ENCODE data around the gene CPNE8.

Gene CPNE8
- 16.5 to 133 (median 37.9) reads per million in 18 experiments for total RNA-seq

- peak; percentile 63 to 70 for DNase-seq
These were observed at the start of gene CPNE8 for GRCh38 chr12:38905480-38906351. Gene CPNE8 (minus strand): TSS chr12:38905591. CDS start chr12:38905534, 57 bp downstream.

- no peak for DNase-seq
These were observed 49.0 kb upstream of the CPNE8 start for GRCh38 chr12:38954238-38954873.

GRCh38 chr12:38949363-38949762, 44.0 kb upstream of the CPNE8 start:
- DNase-seq, result no peak

DNA sequence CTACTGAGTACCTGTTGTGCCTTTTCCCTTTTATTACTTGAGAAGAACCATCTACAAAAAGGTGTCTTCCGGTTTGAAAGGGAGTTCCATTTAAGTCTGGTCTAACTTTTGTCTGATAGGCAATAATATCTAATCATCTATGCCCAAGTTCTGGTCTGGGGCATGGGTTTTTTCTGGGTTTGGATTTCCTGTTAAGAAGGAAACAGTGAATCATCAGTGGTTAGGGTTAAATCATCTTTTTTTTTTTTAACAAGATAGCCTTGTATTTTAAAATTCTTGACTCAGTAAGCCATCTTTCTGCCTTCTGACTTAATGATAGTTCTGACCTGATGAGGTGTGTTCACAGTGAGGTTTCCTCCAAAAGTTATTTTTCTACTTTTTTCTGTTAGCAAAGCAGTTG, 29.3 kb upstream of the CPNE8 start:
- DNase-seq, result no peak

GRCh38 chr12:38934078-38934584, 28.7 kb upstream of the CPNE8 start:
- no peak for DNase-seq

DNA sequence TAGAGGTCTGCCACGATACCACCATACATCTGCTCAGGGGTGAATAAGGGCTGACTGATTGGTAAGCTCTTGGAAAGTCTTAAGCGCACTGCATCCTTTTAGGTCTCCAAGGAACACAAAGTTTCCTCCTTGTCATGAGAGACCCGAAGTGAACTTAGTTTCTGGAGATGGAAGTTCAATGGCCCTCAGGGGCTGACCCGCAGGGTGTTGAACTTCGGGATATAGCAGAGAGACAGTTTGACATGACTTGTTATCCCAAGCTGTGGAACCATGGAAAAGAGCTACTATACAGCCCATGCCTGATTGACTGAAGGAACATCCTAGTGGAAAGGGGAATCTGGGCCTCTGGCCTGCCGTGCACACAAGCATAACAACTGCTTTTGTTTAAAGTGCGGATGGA, 26.9 kb upstream of the CPNE8 start:
- DNase-seq, result no peak

GRCh38 chr12:38931461-38931860, 26.1 kb upstream of the CPNE8 start:
- DNase-seq, result no peak

DNA sequence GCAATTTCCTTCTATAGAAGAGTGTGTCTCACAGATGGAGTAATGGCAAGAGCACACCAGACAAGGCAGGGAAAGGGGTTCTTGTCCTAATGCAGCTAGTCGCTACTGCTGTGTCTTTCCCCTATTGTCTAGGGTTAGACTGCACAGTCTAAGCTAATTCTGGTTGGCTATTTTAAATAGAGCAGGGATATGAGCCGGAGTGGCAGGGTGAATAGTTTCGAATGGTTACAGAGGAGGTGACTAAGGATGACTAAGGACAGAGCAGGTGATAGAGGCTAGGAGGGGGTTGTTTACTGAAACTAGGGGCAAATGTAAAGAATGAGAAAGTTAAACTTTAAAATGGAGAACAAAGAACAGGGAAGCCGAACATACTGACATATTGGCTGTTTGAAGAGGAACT, 25.6 kb upstream of the CPNE8 start:
- DNase-seq, result no peak

DNA sequence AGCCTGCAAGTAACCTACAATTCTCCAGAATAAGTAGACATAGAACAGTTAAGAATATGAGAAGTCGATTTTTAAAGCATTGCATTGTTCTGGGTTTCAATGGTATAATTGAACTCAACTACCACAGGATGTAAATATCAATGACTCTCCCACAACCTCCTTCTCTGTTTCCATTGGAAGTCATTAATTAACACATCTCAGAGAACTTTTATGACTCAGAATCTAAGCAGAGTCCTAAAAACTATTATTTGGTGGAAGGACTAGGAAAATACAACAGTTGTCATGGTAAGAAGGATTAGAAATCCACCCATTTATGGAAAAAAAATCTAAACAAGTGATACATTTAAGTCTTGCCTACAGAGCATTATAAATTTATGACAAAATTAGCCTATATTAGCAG, 21.1 kb upstream of the CPNE8 start:
- DNase-seq, result no peak

DNA sequence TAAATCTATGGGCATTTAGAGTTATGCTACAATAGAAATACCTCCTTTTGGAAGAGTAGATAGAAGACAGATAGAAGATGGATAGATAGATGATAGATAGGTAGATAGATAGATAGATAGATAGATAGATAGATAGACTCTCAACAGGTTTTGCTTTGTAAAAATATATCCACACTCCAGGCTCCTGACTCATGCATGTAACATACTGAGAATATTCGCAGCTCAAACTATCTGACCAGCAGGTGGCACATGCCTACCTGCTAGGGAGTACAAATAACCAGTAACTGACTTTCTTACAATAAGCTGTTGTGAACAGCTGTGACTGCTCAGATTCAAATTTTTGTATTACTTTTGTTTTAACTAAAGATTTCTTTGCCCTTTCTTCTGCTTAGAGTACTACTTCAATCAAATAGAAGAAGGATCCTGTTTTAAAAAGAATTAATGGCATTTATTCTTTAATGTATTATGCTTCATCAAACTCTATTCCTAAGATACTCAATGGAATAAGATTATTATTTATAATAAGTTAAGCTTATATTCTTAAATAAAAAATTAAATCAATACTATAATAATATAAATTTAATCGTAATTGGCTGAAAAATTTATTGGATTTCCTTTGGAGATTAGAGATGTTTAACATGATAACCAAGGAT, 15.8 kb upstream of the CPNE8 start:
- peak; percentile 70 to 78 for DNase-seq

DNA sequence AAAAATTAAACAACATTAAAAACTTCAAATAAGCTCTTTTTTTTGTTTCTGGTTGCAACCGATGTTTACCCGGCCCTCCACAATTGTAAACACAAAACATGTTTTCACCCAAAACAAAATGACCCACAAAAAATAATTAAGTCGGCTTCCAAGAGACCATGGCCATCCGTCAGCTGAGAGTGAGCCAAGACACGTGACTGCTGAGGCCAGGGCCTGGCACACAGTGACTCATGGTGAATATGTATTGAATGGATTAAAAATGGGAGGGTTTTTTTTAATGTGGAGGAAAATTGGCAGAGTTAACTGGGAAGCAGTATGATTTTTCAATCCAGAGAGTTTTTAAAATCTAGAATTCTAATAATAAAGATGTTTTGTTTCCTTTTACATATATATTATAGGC, 13.8 kb upstream of the CPNE8 start:
- no peak for DNase-seq

DNA sequence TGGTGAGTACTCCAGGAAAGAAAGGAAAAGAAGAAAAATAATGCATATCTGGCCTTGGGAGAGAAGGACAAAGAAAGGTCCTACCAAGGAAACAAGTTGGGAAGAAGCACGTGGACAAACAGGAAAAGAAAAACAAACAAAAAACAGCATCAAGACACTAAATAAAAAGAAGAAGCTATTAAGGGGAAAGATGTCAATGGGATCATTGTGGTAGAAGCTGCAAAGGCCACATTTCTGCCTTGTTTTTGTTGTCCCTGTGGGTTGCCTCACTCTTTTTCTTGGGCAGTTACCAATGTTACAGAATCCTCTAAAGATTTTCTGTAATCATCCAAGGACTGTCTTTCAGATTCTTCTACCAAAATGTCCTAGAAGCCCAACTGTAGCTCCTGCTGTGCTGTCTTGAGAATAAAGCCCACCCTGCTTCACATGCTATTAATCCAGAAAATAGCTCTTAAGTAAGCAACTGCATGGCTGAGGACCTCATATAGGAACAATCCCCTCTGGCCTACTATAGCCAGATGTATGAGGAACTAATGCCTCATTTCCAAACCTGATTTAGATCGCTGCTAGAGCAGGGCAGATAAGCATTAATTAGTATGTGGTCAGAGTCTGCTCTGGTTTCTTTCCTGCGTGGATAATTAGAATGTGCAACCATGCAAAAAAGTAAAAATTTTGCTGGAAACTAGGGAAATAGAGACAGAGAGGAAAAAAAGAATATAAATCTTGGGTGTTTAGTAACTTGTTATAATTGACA, 10.2 kb upstream of the CPNE8 start:
- DNase-seq, result no peak

DNA sequence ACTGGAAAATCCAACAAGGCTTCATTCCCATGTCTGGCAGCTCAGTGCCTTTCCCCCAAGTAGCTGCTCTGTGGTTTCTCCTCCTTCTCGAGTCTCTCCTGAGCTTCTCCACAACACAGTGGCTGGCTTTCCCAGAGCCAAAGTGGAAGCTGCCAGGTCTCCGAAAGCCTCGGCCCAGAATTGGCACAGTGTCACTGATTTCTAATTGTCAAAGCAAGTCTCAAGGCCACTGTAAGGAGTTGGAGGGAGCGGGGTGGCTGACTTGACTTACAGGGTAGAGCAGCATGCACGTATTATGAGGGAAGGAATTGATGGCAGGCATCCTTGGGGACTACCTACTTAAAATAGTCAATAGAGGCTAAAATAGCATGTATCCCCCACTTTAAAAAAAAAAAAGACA, 6.7 kb upstream of the CPNE8 start:
- DNase-seq, result no peak

GRCh38 chr12:38911611-38912010, 6.2 kb upstream of the CPNE8 start:
- no peak for DNase-seq

GRCh38 chr12:38907201-38907923, 2.0 kb upstream of the CPNE8 start:
- DNase-seq, result no peak

- DNase-seq, result peak; percentile 85
These were observed 1.2 kb upstream of the CPNE8 start for GRCh38 chr12:38906482-38907200.

DNA sequence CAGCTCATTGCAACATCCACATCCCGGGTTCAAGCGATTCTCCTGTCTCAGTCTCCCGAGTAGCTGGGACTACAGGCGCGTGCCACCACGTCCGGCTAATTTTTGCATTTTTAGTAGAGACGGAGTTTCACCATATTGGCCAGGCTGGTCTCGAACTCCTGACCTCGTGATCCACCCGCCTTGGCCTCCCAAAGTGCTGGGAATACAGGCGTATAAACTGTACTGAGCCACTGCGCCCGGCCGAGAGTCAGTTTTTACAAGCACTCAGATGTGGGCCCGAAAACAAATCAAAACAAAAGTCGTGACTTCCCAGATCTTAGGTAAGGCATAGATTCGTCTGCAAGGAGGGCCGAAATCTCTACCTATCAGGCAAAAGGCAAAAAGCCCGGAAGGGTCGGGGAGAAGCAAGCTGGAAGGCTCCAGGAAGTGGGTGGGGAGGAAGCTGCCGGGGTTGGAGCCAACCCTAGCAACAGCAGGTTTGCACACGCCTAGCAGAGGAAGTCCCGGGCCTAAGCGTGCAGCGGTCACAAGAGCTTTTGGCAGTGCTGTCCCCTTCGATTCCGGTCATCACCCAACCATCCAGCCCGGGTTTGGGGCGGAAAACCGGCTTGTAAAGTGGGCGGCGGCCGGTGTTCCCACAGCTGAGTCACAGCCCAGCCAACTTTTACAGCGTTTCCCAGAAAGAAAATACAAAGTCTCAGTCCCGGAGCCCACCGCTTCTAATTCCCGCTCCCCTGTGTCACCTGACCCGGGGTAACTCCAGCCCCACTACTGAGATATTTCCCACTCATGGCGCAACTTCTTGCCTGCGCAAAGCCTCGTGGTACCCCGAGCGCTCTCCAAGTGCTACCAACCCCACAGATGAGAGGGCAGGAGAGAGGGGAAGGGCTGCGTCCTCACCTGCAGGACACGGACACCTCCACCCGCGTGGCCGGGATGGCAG, 583 bp downstream of the CPNE8 start:
- DNase-seq, result peak; percentile 95 to 96

- peak in 1 of 2 donors; percentile 7 for DNase-seq
These were observed 1.8 kb downstream of the CPNE8 start for GRCh38 chr12:38903596-38903995.

DNA sequence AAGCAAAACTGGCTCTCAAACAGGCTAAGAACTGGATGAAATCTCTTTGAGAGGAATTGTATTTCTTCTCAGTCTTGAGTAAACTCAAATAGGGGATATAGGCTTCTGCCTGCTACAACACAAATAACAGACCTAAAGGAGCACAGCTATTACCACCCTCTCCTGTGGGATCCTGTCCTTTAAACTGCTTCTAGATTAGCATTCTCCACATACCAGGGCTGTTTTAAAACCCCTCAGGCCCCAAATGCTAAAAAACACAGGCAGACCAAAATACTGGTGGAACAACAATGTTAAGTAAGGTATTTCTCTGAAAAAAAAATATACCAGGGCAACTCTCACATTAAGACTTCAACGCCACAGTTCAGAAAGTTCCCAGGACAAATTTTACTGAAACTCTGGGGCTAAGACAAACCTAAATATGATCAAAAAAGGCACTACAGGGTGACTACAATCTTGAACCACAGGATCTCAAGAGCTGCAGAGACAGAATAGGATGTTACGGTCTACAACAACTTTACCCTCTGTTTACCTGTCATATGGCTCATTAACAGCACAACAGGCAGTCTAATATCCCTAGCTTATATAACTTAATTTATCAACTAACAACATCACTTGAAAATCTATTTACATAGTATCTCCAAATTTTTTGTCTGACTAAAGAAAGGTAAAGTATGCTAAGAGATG, 7.2 kb downstream of the CPNE8 start:
- no peak for DNase-seq

All from inflammatory macrophage (primary cell).